OCI-LY7 (cell line): Measurements from ENCODE around the gene GFI1B. TPM values are rescaled to one million over a fixed set of nuclear protein-coding genes. Genes with fewer than 3 reads are reported as not detected.

ENCODE experiments used
- BruUV-seq: library from RNA; stranded (reverse); fragments of 400-500 nt; replicated peaks from 2 replicates; lab custom pipeline; 2021; lab: Mats Ljungman, UMichigan
- CTCF ChIA-PET: fragments of 300-600 bp; sonication (Branson Sonifier 250); formaldehyde crosslinking; loops from one replicate; lab custom pipeline; 2022; ENCODE audit warnings: antibody characterized with exemption; ENCODE audit not compliant: unreplicated experiment; lab: Charles Lee
- POLR2A ChIA-PET: fragments of 300-600 bp; sonication (Branson Sonifier 250); formaldehyde crosslinking; loops from one replicate; lab custom pipeline; 2022; ENCODE audit warnings: antibody characterized with exemption; lab: Charles Lee
- DNase-seq: peaks from one replicate; pipeline ENCODE4 v3.0.0-alpha.2; 2015; ENCODE audit warnings: low spot score
- H2AFZ ChIP-seq: fragments of 200-600 bp; sonication (generic), shearing (Covaris generic); 2 replicates; pipeline ENCODE4 v1.6.1; 2014; ENCODE audit warnings: mild to moderate bottlenecking, antibody characterized with exemption, low read length, moderate library complexity
- H3K27ac ChIP-seq: fragments of 200-600 bp; sonication (generic); 2 replicates; pipeline ENCODE4 v1.5.1; 2014; ENCODE audit warnings: mixed run types, low read depth, mild to moderate bottlenecking, moderate library complexity, low read length, inconsistent platforms; ENCODE audit not compliant: poor library complexity, severe bottlenecking
- H3K36me3 ChIP-seq: fragments of 200-600 bp; sonication (generic); 2 replicates; pipeline ENCODE4 v1.6.1; 2014; ENCODE audit warnings: mild to moderate bottlenecking, antibody characterized with exemption, low read length, moderate library complexity, mixed read lengths; ENCODE audit not compliant: insufficient read depth
- H3K4me1 ChIP-seq: fragments of 200-600 bp; sonication (generic); 2 replicates; pipeline ENCODE4 v1.5.1; 2014; ENCODE audit warnings: mild to moderate bottlenecking, low read length; ENCODE audit not compliant: insufficient read depth, poor library complexity, severe bottlenecking
- H3K4me2 ChIP-seq: fragments of 200-600 bp; sonication (generic); 2 replicates; pipeline ENCODE4 v1.6.1; 2014; ENCODE audit warnings: mild to moderate bottlenecking, low read length
- H3K4me3 ChIP-seq: fragments of 200-600 bp; sonication (generic); 2 replicates; pipeline ENCODE4 v1.5.1; 2014; ENCODE audit warnings: mild to moderate bottlenecking, low read depth, low read length; ENCODE audit not compliant: poor library complexity, severe bottlenecking
- H3K79me2 ChIP-seq: fragments of 200-600 bp; sonication (generic); 2 replicates; pipeline ENCODE4 v1.6.1; 2016; ENCODE audit warnings: low read depth, mild to moderate bottlenecking, low read length, moderate library complexity, mixed read lengths; ENCODE audit not compliant: insufficient read depth
- H3K9me2 ChIP-seq: fragments of 200-600 bp; sonication (generic); 2 replicates; pipeline ENCODE4 v1.6.1; 2016; ENCODE audit warnings: mild to moderate bottlenecking, low read length, mixed read lengths; ENCODE audit not compliant: insufficient read depth
- H3K9me3 ChIP-seq: fragments of 200-600 bp; sonication (generic); 2 replicates; pipeline ENCODE4 v1.6.1; 2014; ENCODE audit warnings: mild to moderate bottlenecking, mixed run types, low read length, mixed read lengths
- H4K20me1 ChIP-seq: fragments of 200-600 bp; sonication (generic); 2 replicates; pipeline ENCODE4 v1.6.1; 2014; ENCODE audit warnings: mild to moderate bottlenecking, antibody characterized with exemption, low read length, moderate library complexity, mixed read lengths; ENCODE audit not compliant: insufficient read depth
- CTCF ChIP-seq: fragments of 200-600 bp; sonication (generic); conservative IDR thresholded peaks from 2 replicates; pipeline ENCODE4 v1.5.1; 2014; ENCODE audit warnings: mild to moderate bottlenecking, antibody characterized with exemption, low read length, moderate library complexity, mixed read lengths
- EZH2phosphoT487 ChIP-seq: fragments of 200-600 bp; sonication (generic); IDR thresholded peaks from 2 replicates; pipeline ENCODE4 v1.6.1; 2018; ENCODE audit warnings: low read depth, borderline replicate concordance, mild to moderate bottlenecking, mixed run types, antibody characterized with exemption, low read length, moderate library complexity, mixed read lengths
- intact Hi-C: fragments of 100-400 bp; cut with micrococcal nuclease; formaldehyde crosslinking; loops from one replicate; pipeline ENCODE4 v1.10.0; 2022; ENCODE audit not compliant: unreplicated experiment
- total RNA-seq, 2 experiments: library from RNA; depleted of rRNA in 1 of 2; stranded (reverse); fragments of >200 nt in 1 of 2; shearing (Covaris generic) in 1 of 2; gene quantifications; 2 replicates each; pipeline ENCODE4 v1.2.3, GENCODE V29; 2014 to 2022

Gene GFI1B
- total RNA-seq, 2 experiments from 2014 or later: 0.50 to 4.9 TPM

- BruUV-seq: no TSS peak
- H2AFZ ChIP-seq: no peak overlapping the region
- H3K4me2 ChIP-seq: no peak overlapping the region
- intact Hi-C loops: no loop called here
- ChIA-PET POLR2A (interaction anchor here (0.7 kb wide), 1 partner anchor 117 kb away, joined by 3 read pairs; no protein-coding TSS in a partner anchor), CTCF (no interaction called here)
- no peak overlapping the region for H3K4me3 ChIP-seq
- H3K4me1 ChIP-seq: peaks cover 21% of the 10 kb centered on the region
- H3K36me3 ChIP-seq: no peaks in the 10 kb centered on the region
- no peaks in the 10 kb centered on the region for H3K9me3 ChIP-seq
- H3K79me2 ChIP-seq: no peaks in the 10 kb centered on the region
- H3K9me2 ChIP-seq: no peaks in the 10 kb centered on the region
- no peak overlapping the region for H3K27ac ChIP-seq
- no peaks in the 10 kb centered on the region for H4K20me1 ChIP-seq
- no peak for DNase-seq
- TF ChIP-seq EZH2phosphoT487 (no peak), CTCF (no peak)
Measured at GRCh38 chr9:132990781-132991180, 12.3 kb downstream of the GFI1B start.

GRCh38 chr9:132991351-132992300 is 13.1 kb downstream of the GFI1B start:
- Histone ChIP-seq H3K4me3 (no peak overlapping the region), H3K9me2 (no peaks in the 10 kb centered on the region), H3K9me3 (no peaks in the 10 kb centered on the region), H4K20me1 (no peaks in the 10 kb centered on the region), H3K4me2 (no peak overlapping the region), H3K4me1 (peaks cover 21% of the 10 kb centered on the region), H2AFZ (no peak overlapping the region), H3K79me2 (no peaks in the 10 kb centered on the region), H3K36me3 (no peaks in the 10 kb centered on the region), H3K27ac (no peak overlapping the region)
- DNase-seq: peak; percentile 22
- BruUV-seq: no TSS peak
- POLR2A ChIA-PET: no interaction called here
- TF ChIP-seq EZH2phosphoT487 (no peak), CTCF (no peak)
- intact Hi-C loops: no loop called here
- CTCF ChIA-PET: no interaction called here

GRCh38 chr9:132993511-132993939 is 15.0 kb downstream of the GFI1B start:
- H3K4me3 ChIP-seq: no peak overlapping the region
- intact Hi-C loops: no loop called here
- no peak for DNase-seq
- no peak overlapping the region for H2AFZ ChIP-seq
- BruUV-seq: no TSS peak
- no peaks in the 10 kb centered on the region for H3K36me3 ChIP-seq
- ChIA-PET CTCF (no interaction called here), POLR2A (no interaction called here)
- no peaks in the 10 kb centered on the region for H3K9me2 ChIP-seq
- H3K4me1 ChIP-seq: peaks cover 21% of the 10 kb centered on the region
- H3K27ac ChIP-seq: no peak overlapping the region
- no peaks in the 10 kb centered on the region for H3K79me2 ChIP-seq
- TF ChIP-seq EZH2phosphoT487 (no peak), CTCF (no peak)
- no peaks in the 10 kb centered on the region for H3K9me3 ChIP-seq
- H3K4me2 ChIP-seq: no peak overlapping the region
- no peaks in the 10 kb centered on the region for H4K20me1 ChIP-seq
